ENCODE measurements around the gene CSTF3.
"Not testable (repeated sequence)": the region's sequence is repeated elsewhere in the genome, so short reads cannot be mapped to it uniquely, and the experiment has no call there.

The CSTF3 gene

GRCh38 chr11:33161120-33162005, at the start of gene CSTF3:
TSS of gene CSTF3 (minus strand) at chr11:33161480. CDS start at chr11:33161325, 155 bp downstream.
- peak; percentile 98 for DNase-seq (ENCODE audit: low read depth in 2 of 2)

- no peak for DNase-seq (ENCODE audit: low read depth in 2 of 2)
Observed at GRCh38 chr11:33208150-33208549, 46.9 kb upstream of the CSTF3 start.

- peak in 1 of 2 experiments; percentile 8 for DNase-seq (ENCODE audit: low read depth in 2 of 2)
Observed at GRCh38 chr11:33207408-33207985, 46.2 kb upstream of the CSTF3 start.

- DNase-seq (ENCODE audit: low read depth in 2 of 2), result no peak
Observed at GRCh38 chr11:33197915-33198727, 36.8 kb upstream of the CSTF3 start.

GRCh38 chr11:33195462-33196173, 34.3 kb upstream of the CSTF3 start:
- DNase-seq (ENCODE audit: low read depth in 2 of 2), result no peak

- no peak for DNase-seq (ENCODE audit: low read depth in 2 of 2)
Observed at GRCh38 chr11:33194455-33194854, 33.2 kb upstream of the CSTF3 start.

GRCh38 chr11:33191467-33191866, 30.2 kb upstream of the CSTF3 start:
- DNase-seq (ENCODE audit: low read depth in 2 of 2), result no peak

GRCh38 chr11:33187998-33188722, 26.9 kb upstream of the CSTF3 start:
- DNase-seq (ENCODE audit: low read depth in 2 of 2), result no peak

GRCh38 chr11:33185756-33186155, 24.5 kb upstream of the CSTF3 start:
- no peak for DNase-seq (ENCODE audit: low read depth in 2 of 2)

- no peak for DNase-seq (ENCODE audit: low read depth in 2 of 2)
Observed at GRCh38 chr11:33182246-33182878, 21.1 kb upstream of the CSTF3 start.

GRCh38 chr11:33179348-33179803, 18.1 kb upstream of the CSTF3 start:
- DNase-seq (ENCODE audit: low read depth in 2 of 2), result no peak

GRCh38 chr11:33178443-33179180, 17.3 kb upstream of the CSTF3 start:
- DNase-seq (ENCODE audit: low read depth in 2 of 2), result peak; percentile 25 to 26

GRCh38 chr11:33177676-33178336, 16.5 kb upstream of the CSTF3 start:
- no peak for DNase-seq (ENCODE audit: low read depth in 2 of 2)

GRCh38 chr11:33176760-33177159, 15.5 kb upstream of the CSTF3 start:
- DNase-seq (ENCODE audit: low read depth in 2 of 2), result not testable (repeated sequence)

- no peak for DNase-seq (ENCODE audit: low read depth in 2 of 2)
Observed at GRCh38 chr11:33172996-33173395, 11.7 kb upstream of the CSTF3 start.

- no peak for DNase-seq (ENCODE audit: low read depth in 2 of 2)
Observed at GRCh38 chr11:33172345-33172744, 11.1 kb upstream of the CSTF3 start.

GRCh38 chr11:33171251-33171650, 10.0 kb upstream of the CSTF3 start:
- no peak for DNase-seq (ENCODE audit: low read depth in 2 of 2)

GRCh38 chr11:33168709-33169200, 7.5 kb upstream of the CSTF3 start:
- no peak for DNase-seq (ENCODE audit: low read depth in 2 of 2)

GRCh38 chr11:33162831-33163230, 1.6 kb upstream of the CSTF3 start:
- no peak for DNase-seq (ENCODE audit: low read depth in 2 of 2)

Measured in fibroblast of skin of left quadriceps (primary cell).